ENCODE measurements around the gene MEGF6.

DNA sequence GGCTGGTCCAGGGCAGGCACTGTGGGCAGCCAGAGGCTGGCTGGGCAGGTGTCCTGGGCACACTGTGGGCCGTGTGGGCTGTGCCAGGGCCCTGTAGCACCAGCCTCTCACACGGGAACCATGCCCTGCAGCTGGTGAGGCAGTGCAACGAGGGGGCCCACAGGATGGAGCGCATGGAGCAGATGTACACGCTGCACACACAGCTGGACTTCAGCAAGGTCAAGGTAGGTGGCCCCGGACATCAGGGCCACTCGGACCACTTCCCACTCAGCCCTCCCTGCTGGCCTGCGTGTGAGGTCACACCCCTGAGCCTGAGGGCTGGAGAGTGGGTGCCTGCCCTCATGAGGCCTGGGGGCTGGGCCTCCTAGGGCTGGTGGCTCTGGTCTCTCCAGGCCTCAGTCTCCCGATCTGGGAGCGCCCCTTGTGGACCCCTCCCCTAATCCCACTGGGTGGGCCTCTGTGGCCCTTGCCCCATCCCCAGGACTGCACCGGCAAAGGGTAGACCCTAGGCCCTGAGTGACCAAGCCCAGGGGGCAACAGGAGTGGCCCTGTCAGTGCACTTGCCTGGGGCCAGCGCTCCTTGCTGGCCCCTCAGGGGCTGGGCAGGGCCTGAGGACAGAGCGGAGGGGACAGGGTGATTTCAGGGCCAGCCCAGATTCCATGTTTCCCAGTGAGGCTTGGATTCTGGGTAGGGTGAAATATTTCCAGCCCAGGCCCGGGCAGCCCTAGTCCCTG, 135.3 kb downstream of the MEGF6 start:
- TF ChIP-seq, protein P1, sequence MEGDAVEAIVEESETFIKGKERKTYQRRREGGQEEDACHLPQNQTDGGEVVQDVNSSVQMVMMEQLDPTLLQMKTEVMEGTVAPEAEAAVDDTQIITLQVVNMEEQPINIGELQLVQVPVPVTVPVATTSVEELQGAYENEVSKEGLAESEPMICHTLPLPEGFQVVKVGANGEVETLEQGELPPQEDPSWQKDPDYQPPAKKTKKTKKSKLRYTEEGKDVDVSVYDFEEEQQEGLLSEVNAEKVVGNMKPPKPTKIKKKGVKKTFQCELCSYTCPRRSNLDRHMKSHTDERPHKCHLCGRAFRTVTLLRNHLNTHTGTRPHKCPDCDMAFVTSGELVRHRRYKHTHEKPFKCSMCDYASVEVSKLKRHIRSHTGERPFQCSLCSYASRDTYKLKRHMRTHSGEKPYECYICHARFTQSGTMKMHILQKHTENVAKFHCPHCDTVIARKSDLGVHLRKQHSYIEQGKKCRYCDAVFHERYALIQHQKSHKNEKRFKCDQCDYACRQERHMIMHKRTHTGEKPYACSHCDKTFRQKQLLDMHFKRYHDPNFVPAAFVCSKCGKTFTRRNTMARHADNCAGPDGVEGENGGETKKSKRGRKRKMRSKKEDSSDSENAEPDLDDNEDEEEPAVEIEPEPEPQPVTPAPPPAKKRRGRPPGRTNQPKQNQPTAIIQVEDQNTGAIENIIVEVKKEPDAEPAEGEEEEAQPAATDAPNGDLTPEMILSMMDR (IDR thresholded peaks at IDR 0.05; ENCODE audit: control extremely low read depth in 1 of 3, insufficient read depth in 1 of 3, low read depth in 1 of 3, low read length in 3 of 3), result no peak
- TF ChIP-seq POLR2A (IDR thresholded peaks at IDR 0.05; ENCODE audit: control extremely low read depth in 1 of 2, low read depth in 2 of 2, low read length in 2 of 2), result no peak
- TF ChIP-seq RFX5 (IDR thresholded peaks at IDR 0.05; ENCODE audit: borderline replicate concordance, low read depth, low read length), result no peak

Measured in H1 (cell line).